ENCODE data around the gene CD36.

DNA sequence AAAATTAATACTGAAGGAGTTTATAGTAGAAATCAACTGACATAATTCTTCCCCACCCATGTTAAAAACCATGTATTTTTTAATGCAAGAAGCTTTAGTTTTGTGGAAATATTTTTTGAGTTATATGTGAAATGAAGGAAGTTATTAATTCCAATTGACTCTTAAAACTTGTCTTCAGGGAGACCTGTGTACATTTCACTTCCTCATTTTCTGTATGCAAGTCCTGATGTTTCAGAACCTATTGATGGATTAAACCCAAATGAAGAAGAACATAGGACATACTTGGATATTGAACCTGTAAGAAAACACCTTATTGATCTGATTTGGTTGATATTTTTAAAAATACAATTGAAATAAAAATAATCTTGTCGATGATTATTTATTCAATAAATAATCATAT, 33.3 kb downstream of the CD36 start:
- TF ChIP-seq, protein P1, sequence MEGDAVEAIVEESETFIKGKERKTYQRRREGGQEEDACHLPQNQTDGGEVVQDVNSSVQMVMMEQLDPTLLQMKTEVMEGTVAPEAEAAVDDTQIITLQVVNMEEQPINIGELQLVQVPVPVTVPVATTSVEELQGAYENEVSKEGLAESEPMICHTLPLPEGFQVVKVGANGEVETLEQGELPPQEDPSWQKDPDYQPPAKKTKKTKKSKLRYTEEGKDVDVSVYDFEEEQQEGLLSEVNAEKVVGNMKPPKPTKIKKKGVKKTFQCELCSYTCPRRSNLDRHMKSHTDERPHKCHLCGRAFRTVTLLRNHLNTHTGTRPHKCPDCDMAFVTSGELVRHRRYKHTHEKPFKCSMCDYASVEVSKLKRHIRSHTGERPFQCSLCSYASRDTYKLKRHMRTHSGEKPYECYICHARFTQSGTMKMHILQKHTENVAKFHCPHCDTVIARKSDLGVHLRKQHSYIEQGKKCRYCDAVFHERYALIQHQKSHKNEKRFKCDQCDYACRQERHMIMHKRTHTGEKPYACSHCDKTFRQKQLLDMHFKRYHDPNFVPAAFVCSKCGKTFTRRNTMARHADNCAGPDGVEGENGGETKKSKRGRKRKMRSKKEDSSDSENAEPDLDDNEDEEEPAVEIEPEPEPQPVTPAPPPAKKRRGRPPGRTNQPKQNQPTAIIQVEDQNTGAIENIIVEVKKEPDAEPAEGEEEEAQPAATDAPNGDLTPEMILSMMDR (conservative IDR thresholded peaks at IDR 0.05 in 1 of 2, IDR thresholded peaks at IDR 0.05 in 1 of 2; ENCODE audit: extremely low read depth in 1 of 2, insufficient read depth in 1 of 2, low read depth in 1 of 2, low read length in 2 of 2): no peak
- no peak for TF ChIP-seq EZH2 (IDR thresholded peaks at IDR 0.05; ENCODE audit: borderline replicate concordance, low read length)
